K562 (cell line): Measurements from ENCODE around the gene COA6.

Source experiments
- EZH2 ChIP-seq: IDR thresholded peaks from 2 replicates; pipeline ENCODE4 v1.6.1; 2012; ENCODE audit warnings: low read depth, mild to moderate bottlenecking, inconsistent platforms, low read length, borderline replicate concordance
- POLR2A ChIP-seq: fragments of 450-650 bp; conservative IDR thresholded peaks from 2 replicates; pipeline ENCODE4 v1.6.1; 2016
- SIN3A ChIP-seq, 2 experiments: fragments of 150-350 bp in 1 of 2; IDR thresholded peaks; 2 replicates each; pipeline ENCODE4 v1.6.1; 2011 to 2016; ENCODE audit warnings: borderline replicate concordance in 2 of 2, low read depth in 2 of 2, low read length in 2 of 2, mild to moderate bottlenecking in 2 of 2, moderate library complexity in 2 of 2; ENCODE audit not compliant: control insufficient read depth in 1 of 2
- SREBF1 ChIP-seq: fragments of 150-350 bp; IDR thresholded peaks from 2 replicates; pipeline ENCODE4 v1.6.1; 2014; ENCODE audit warnings: antibody characterized with exemption, low read depth, low read length, borderline replicate concordance
- TAF15 ChIP-seq: fragments of 200-400 bp; formaldehyde crosslinking; IDR thresholded peaks from 2 replicates; pipeline ENCODE4 v1.6.1; 2017; ENCODE audit warnings: mild to moderate bottlenecking, low read depth, low read length, moderate library complexity
- TCFL5 ChIP-seq: fragments of 250-450 bp; sonication (Bioruptor Pico); conservative IDR thresholded peaks from 2 replicates; pipeline ENCODE4 v1.6.1; 2021; ENCODE audit warnings: mild to moderate bottlenecking, moderate library complexity, matching md5 sums
- YBX1 ChIP-seq: fragments of 450-650 bp; IDR thresholded peaks from 2 replicates; pipeline ENCODE4 v1.7.1; 2016; ENCODE audit warnings: mild to moderate bottlenecking
- YY1 ChIP-seq, 3 experiments: IDR thresholded peaks; 2 replicates each; pipeline ENCODE4 v1.6.1; 2011; ENCODE audit warnings: low read length in 2 of 3, mild to moderate bottlenecking in 2 of 3, moderate library complexity in 2 of 3, borderline replicate concordance in 1 of 3, control low read depth in 1 of 3, low read depth in 1 of 3; ENCODE audit not compliant: insufficient read depth in 3 of 3, insufficient replicate concordance in 2 of 3, control insufficient read depth in 1 of 3, insufficient read length in 1 of 3; ENCODE audit errors: extremely low read depth in 1 of 3
- TF ChIP-seq, protein P1 (sequence below), 2 experiments: fragments of 450-650 bp in 1 of 2; sonication (generic) in 1 of 2; formaldehyde crosslinking in 1 of 2; IDR thresholded peaks in 1 of 2; conservative IDR thresholded peaks in 1 of 2; 2 replicates each; pipeline versions ENCODE4 v1.6.1 to v1.8.1; 2016 to 2023; ENCODE audit warnings: mild to moderate bottlenecking in 2 of 2, moderate library complexity in 2 of 2, inconsistent platforms in 1 of 2, missing genetic modification reagents in 1 of 2
- TF ChIP-seq, protein P2 (sequence below), 3 experiments: IDR thresholded peaks in 2 of 3; conservative IDR thresholded peaks in 1 of 3; 2 replicates each; pipeline ENCODE4 v1.5.1; 2011 to 2012; ENCODE audit warnings: low read length in 3 of 3, mild to moderate bottlenecking in 3 of 3, control low read depth in 2 of 3, improper control_type of control experiment in 1 of 3, inconsistent platforms in 1 of 3, low read depth in 1 of 3, mixed read lengths in 1 of 3, moderate library complexity in 1 of 3; ENCODE audit not compliant: insufficient read depth in 2 of 3
- TF ChIP-seq, protein P3 (sequence below), 2 experiments: fragments of 250-450 bp in 1 of 2; fragments of 450-650 bp in 1 of 2; sonication (Bioruptor Pico) in 1 of 2; IDR thresholded peaks; 2 replicates each; pipeline versions ENCODE4 v1.6.1 to v1.8.0; 2016 to 2021; ENCODE audit warnings: mild to moderate bottlenecking in 2 of 2, moderate library complexity in 2 of 2, missing compliant biosample characterization in 1 of 2, missing genetic modification characterization in 1 of 2

DNA sequence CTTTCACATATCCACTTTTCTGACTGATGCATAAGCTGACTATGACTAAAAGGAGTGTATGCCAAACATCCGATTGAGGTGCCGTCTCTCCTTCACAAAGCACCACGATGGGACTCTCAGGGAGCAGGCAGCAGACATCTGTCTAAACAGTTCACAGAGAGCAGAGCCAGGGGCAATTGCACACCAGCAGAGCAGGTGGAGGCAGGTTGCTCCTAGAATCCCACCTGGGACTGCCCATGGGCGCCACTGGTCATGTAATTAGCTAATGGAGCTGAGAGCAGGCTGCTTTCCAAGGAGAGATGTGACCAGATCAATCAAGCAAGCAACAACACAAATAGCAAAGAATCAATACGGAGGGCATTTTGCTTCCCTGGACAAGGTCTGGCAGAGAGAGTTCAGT lies 30.5 kb upstream of the COA6 start:
- TF ChIP-seq, protein P1, sequence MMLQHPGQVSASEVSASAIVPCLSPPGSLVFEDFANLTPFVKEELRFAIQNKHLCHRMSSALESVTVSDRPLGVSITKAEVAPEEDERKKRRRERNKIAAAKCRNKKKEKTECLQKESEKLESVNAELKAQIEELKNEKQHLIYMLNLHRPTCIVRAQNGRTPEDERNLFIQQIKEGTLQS (IDR thresholded peaks at IDR 0.05): no peak
- TF ChIP-seq, protein P1 (CRISPR knock-in tag; conservative IDR thresholded peaks at IDR 0.05): no peak
- TF ChIP-seq, protein P2, sequence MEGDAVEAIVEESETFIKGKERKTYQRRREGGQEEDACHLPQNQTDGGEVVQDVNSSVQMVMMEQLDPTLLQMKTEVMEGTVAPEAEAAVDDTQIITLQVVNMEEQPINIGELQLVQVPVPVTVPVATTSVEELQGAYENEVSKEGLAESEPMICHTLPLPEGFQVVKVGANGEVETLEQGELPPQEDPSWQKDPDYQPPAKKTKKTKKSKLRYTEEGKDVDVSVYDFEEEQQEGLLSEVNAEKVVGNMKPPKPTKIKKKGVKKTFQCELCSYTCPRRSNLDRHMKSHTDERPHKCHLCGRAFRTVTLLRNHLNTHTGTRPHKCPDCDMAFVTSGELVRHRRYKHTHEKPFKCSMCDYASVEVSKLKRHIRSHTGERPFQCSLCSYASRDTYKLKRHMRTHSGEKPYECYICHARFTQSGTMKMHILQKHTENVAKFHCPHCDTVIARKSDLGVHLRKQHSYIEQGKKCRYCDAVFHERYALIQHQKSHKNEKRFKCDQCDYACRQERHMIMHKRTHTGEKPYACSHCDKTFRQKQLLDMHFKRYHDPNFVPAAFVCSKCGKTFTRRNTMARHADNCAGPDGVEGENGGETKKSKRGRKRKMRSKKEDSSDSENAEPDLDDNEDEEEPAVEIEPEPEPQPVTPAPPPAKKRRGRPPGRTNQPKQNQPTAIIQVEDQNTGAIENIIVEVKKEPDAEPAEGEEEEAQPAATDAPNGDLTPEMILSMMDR (IDR thresholded peaks at IDR 0.05 in 2 of 3, conservative IDR thresholded peaks at IDR 0.05 in 1 of 3; ENCODE audit: insufficient read depth in 2 of 3, low read depth in 1 of 3, low read length in 3 of 3): no peak
- TF ChIP-seq SIN3A (IDR thresholded peaks at IDR 0.05; ENCODE audit: borderline replicate concordance in 2 of 2, control insufficient read depth in 1 of 2, low read depth in 2 of 2, low read length in 2 of 2): no peak
- TF ChIP-seq TCFL5 (CRISPR knock-in tag): no peak
- TF ChIP-seq SREBF1: no peak
- TF ChIP-seq, protein P3, sequence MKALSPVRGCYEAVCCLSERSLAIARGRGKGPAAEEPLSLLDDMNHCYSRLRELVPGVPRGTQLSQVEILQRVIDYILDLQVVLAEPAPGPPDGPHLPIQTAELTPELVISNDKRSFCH (CRISPR knock-in tag; IDR thresholded peaks at IDR 0.05): no peak
- TF ChIP-seq, protein P3 (tag; IDR thresholded peaks at IDR 0.05): no peak
- TF ChIP-seq YY1 (IDR thresholded peaks at IDR 0.05; ENCODE audit: borderline replicate concordance in 1 of 3, control insufficient read depth in 1 of 3, extremely low read depth in 1 of 3, insufficient read depth in 3 of 3, insufficient read length in 1 of 3, insufficient replicate concordance in 2 of 3, low read depth in 1 of 3, low read length in 2 of 3): no peak
- TF ChIP-seq YBX1: no peak
- TF ChIP-seq POLR2A: no peak
- no peak for TF ChIP-seq TAF15
- no peak for TF ChIP-seq EZH2
